GM20000 (cell line): ENCODE data around the gene COPZ1.

ENCODE experiments used
- DNase-seq: peaks from one replicate; pipeline ENCODE4 v3.0.0; 2012; ENCODE audit warnings: low spot score
- TF ChIP-seq, protein P1 (sequence below): IDR thresholded peaks from 2 replicates; pipeline ENCODE4 v1.5.1; 2012; ENCODE audit warnings: mild to moderate bottlenecking, control low read depth; ENCODE audit errors: extremely low read depth, missing control alignments

The COPZ1 gene

DNA sequence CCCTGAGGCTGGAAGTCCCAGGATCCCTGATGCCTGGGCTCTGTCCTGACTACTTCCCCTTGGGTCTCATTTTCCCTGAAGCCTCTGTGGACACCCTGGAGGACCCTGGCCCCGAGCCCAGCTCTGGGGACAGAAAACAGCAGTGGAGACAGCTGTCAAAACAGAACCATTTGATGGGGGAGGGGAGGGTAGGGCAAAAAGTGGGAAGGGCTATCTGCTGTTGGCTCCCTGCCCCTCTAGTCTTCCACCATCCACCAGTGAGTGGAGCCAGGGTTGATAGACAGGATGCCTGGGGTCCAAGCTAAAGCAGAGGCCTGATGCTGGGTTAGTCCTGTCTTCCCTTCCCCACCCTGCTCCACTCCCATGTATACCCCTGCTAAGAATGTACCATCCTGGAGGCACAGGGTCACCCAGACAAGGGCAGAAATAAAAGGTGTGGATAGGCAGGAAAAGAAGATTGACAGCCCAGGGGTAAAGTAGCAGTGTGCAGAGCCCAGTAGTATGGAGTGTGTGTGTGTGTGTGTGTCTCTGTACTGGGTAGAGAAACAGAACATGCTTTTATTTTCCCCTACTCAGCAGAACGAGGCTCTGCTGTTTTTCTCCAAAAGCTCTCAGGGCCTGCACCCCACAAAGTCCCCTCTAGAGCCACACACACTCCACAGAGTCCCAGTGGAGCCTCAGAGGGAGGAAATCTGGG, 49.8 kb downstream of the COPZ1 start:
- TF ChIP-seq, protein P1, sequence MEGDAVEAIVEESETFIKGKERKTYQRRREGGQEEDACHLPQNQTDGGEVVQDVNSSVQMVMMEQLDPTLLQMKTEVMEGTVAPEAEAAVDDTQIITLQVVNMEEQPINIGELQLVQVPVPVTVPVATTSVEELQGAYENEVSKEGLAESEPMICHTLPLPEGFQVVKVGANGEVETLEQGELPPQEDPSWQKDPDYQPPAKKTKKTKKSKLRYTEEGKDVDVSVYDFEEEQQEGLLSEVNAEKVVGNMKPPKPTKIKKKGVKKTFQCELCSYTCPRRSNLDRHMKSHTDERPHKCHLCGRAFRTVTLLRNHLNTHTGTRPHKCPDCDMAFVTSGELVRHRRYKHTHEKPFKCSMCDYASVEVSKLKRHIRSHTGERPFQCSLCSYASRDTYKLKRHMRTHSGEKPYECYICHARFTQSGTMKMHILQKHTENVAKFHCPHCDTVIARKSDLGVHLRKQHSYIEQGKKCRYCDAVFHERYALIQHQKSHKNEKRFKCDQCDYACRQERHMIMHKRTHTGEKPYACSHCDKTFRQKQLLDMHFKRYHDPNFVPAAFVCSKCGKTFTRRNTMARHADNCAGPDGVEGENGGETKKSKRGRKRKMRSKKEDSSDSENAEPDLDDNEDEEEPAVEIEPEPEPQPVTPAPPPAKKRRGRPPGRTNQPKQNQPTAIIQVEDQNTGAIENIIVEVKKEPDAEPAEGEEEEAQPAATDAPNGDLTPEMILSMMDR = no peak
- DNase-seq = no peak

GRCh38 chr12:54375259-54375579, 50.3 kb downstream of the COPZ1 start:
- TF ChIP-seq, protein P1 = no peak
- no peak for DNase-seq

DNA sequence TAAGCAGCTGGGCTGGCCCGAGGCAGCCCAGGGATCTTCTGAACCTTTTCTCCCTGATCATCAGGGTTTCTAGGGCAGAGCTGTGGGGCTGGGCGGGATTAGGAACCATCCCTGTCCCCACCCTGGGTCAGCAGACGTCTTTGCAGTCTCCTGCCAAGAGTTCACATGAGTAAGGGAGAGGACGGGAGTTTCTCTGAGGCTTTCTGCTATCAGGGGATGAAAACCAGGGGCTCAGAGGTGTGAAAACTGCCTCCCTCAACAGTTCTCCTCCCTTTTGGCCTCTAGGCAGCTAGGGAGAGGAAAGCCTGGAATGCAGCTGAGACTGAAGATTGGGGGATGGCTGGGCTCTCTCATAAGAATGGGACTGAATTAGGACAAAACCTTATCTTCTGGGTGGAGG, 51.7 kb downstream of the COPZ1 start:
- DNase-seq = no peak
- TF ChIP-seq, protein P1 = no peak

DNA sequence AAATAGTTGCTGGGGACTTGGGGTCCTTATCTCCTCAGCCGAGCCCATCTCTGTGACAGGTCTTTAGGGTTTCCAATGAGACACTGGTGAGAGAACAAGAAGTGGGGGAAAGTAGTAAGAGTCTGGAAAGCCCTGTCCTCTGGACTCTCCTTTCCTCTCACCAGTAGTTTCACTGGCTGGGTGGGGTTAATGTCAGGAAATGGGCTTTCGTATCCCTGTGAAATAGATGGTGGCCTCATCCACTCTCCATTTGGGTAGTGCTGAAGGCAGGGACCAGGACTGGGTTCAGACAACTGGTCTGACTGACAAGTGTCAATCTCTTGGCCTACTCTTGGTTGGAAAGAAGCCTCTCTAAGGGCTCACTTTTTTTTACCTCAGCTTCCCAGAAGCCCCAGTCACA, 52.1 kb downstream of the COPZ1 start:
- TF ChIP-seq, protein P1 = no peak
- DNase-seq = no peak

- TF ChIP-seq, protein P1 = no peak
- no peak for DNase-seq
Observed at GRCh38 chr12:54377797-54378515, 53.0 kb downstream of the COPZ1 start.

- DNase-seq = peak; percentile 68
- TF ChIP-seq, protein P1 = no peak
Observed at GRCh38 chr12:54378796-54379397, 54.0 kb downstream of the COPZ1 start.
